ENCODE measurements around the gene GNG13. TPM values are rescaled to one million over a fixed set of nuclear protein-coding genes. Genes with fewer than 3 reads are reported as not detected.
"Not testable (repeated sequence)": the region's sequence is repeated elsewhere in the genome, so short reads cannot be mapped to it uniquely, and the experiment has no call there.

GNG13 gene
- total and polyA plus RNA-seq, 2 experiments from 2014 or later: not detected

GRCh38 chr16:754656-755055 is 45.9 kb downstream of the GNG13 start:
- H3K9me2 ChIP-seq (ENCODE audit: insufficient read depth): no peaks in the 10 kb centered on the region
- H3K9ac ChIP-seq: no peak overlapping the region
- in situ Hi-C loops (cut with MboI): no loop called here
- H3K79me2 ChIP-seq (ENCODE audit: insufficient read depth): no peaks in the 10 kb centered on the region
- H3K27ac ChIP-seq: no peak overlapping the region
- no peak overlapping the region for H3K4me2 ChIP-seq (ENCODE audit: unreplicated experiment)
- no peak for DNase-seq
- WGBS, 2 experiments (ENCODE audit: low coverage in 1 of 2, low lambda C conversion rate in 2 of 2, missing lambda C conversion rate in 2 of 2): 62 to 68% methylated on average over 11 of the region's 11 CpGs
- H4K20me1 ChIP-seq (ENCODE audit: insufficient read depth): no peaks in the 10 kb centered on the region
- no peaks in the 10 kb centered on the region for H3K9me3 ChIP-seq (ENCODE audit: low read depth)
- H3K4me1 ChIP-seq (ENCODE audit: insufficient read depth): peaks cover 2% of the 10 kb centered on the region; the same call in 1 of the 2 replicates
- H2AFZ ChIP-seq: no peak overlapping the region
- H3K36me3 ChIP-seq (ENCODE audit: low read depth): no peaks in the 10 kb centered on the region
- TF ChIP-seq EZH2 (IDR thresholded peaks at IDR 0.05; ENCODE audit: insufficient read depth, poor library complexity, severe bottlenecking): no peak
- TF ChIP-seq EZH2phosphoT487 (IDR thresholded peaks at IDR 0.05; ENCODE audit: insufficient read depth, low read depth): no peak
- H3K4me3 ChIP-seq: no peak overlapping the region
- H3K27me3 ChIP-seq (replicated peaks; ENCODE audit: insufficient read depth): peaks cover 5% of the 10 kb centered on the region; the same call in 1 of the 2 replicates
- H3F3A ChIP-seq (ENCODE audit: insufficient read depth): peaks cover 3% of the 10 kb centered on the region

GRCh38 chr16:754121-754607 is 46.4 kb downstream of the GNG13 start:
- H3K9me3 ChIP-seq (ENCODE audit: low read depth); in situ Hi-C loops (cut with MboI); H4K20me1 ChIP-seq (ENCODE audit: insufficient read depth); DNase-seq; H3K27me3 ChIP-seq (replicated peaks; ENCODE audit: insufficient read depth); H3K4me2 ChIP-seq (ENCODE audit: unreplicated experiment); H3K79me2 ChIP-seq (ENCODE audit: insufficient read depth); H2AFZ ChIP-seq; H3K4me3 ChIP-seq; H3K27ac ChIP-seq; H3K36me3 ChIP-seq (ENCODE audit: low read depth); H3K9ac ChIP-seq; H3K9me2 ChIP-seq (ENCODE audit: insufficient read depth); H3K4me1 ChIP-seq (ENCODE audit: insufficient read depth); H3F3A ChIP-seq (ENCODE audit: insufficient read depth): not testable (repeated sequence)
- 79 to 82% methylated on average over 10 to 11 of the region's 11 CpGs for WGBS, 2 experiments (ENCODE audit: low coverage in 1 of 2, low lambda C conversion rate in 2 of 2, missing lambda C conversion rate in 2 of 2)

- H3K9me3 ChIP-seq (ENCODE audit: low read depth): no peaks in the 10 kb centered on the region
- no peak overlapping the region for H2AFZ ChIP-seq
- DNase-seq: no peak
- 32 to 37% methylated on average over 8 to 10 of the region's 10 CpGs for WGBS, 2 experiments (ENCODE audit: low coverage in 1 of 2, low lambda C conversion rate in 2 of 2, missing lambda C conversion rate in 2 of 2)
- no peaks in the 10 kb centered on the region for H3K9me2 ChIP-seq (ENCODE audit: insufficient read depth)
- TF ChIP-seq EZH2 (IDR thresholded peaks at IDR 0.05; ENCODE audit: insufficient read depth, poor library complexity, severe bottlenecking) (no peak), EZH2phosphoT487 (IDR thresholded peaks at IDR 0.05; ENCODE audit: insufficient read depth, low read depth) (no peak)
- H3K27ac ChIP-seq: no peak overlapping the region
- no peak overlapping the region for H3K9ac ChIP-seq
- no peak overlapping the region for H3K4me3 ChIP-seq
- H3K79me2 ChIP-seq (ENCODE audit: insufficient read depth): no peaks in the 10 kb centered on the region
- H4K20me1 ChIP-seq (ENCODE audit: insufficient read depth): no peaks in the 10 kb centered on the region
- no peak overlapping the region for H3K4me2 ChIP-seq (ENCODE audit: unreplicated experiment)
- peaks cover 11% of the 10 kb centered on the region for H3K4me1 ChIP-seq (ENCODE audit: insufficient read depth)
- H3K27me3 ChIP-seq (replicated peaks; ENCODE audit: insufficient read depth): peaks cover 5% of the 10 kb centered on the region; the same call in 1 of the 2 replicates
- peaks cover 8% of the 10 kb centered on the region for H3F3A ChIP-seq (ENCODE audit: insufficient read depth)
- in situ Hi-C loops (cut with MboI): no loop called here
- no peaks in the 10 kb centered on the region for H3K36me3 ChIP-seq (ENCODE audit: low read depth)
These were observed 48.6 kb downstream of the GNG13 start for GRCh38 chr16:752007-752312.

DNA sequence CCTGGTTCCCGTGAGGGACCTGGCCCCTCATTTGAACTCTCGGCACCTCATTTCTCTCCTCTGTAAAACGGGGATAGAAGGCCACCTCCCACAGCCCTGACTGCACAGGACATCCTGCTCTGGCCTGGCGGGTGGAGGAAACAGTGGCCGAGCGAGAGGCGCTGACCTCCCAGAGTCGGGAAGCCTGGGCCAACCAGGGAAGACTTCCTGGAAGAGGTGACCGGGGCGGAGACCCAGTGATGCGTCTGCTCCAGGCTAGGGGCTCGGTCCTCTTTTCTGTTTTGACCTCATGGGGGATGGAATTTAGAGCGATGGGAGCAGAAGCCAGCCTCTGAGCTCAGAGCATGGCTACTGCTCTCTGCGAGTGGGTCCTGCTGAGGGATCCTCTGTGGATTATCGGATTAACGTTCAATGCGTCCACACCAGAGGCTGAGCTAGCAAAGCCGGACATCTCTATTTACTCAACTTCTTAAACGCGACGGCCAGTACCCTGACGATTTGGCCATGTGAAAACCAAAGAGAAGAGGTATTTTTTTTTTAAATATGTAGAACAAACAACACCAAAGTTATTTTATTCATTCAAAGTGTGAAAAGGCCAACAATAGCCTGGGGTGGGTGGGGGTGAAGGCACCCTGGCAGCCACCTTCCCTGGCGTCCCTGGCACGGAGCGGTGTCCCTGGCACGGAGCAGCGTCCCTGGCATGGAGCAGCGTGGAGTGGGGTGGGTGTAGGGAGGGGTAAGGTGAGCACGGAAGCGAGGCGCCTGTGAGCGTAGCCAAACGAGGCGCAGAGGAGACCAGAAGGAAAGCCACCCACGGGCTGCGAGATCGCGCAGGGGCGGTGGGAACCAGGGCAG is 49.2 kb downstream of the GNG13 start:
- in situ Hi-C loops (cut with MboI): no loop called here
- Histone ChIP-seq H3F3A (ENCODE audit: insufficient read depth) (peaks cover 8% of the 10 kb centered on the region), H3K9me3 (ENCODE audit: low read depth) (no peaks in the 10 kb centered on the region), H3K9me2 (ENCODE audit: insufficient read depth) (no peaks in the 10 kb centered on the region), H4K20me1 (ENCODE audit: insufficient read depth) (no peaks in the 10 kb centered on the region), H3K4me2 (ENCODE audit: unreplicated experiment) (no peak overlapping the region), H3K9ac (no peak overlapping the region), H3K79me2 (ENCODE audit: insufficient read depth) (no peaks in the 10 kb centered on the region), H3K36me3 (ENCODE audit: low read depth) (no peaks in the 10 kb centered on the region), H3K4me1 (ENCODE audit: insufficient read depth) (peaks cover 11% of the 10 kb centered on the region), H3K27me3 (replicated peaks; ENCODE audit: insufficient read depth) (peaks cover 5% of the 10 kb centered on the region; the same call in 1 of the 2 replicates), H2AFZ (no peak overlapping the region), H3K4me3 (no peak overlapping the region), H3K27ac (no peak overlapping the region)
- DNase-seq: no peak
- no peak for TF ChIP-seq EZH2 (IDR thresholded peaks at IDR 0.05; ENCODE audit: insufficient read depth, poor library complexity, severe bottlenecking)
- TF ChIP-seq EZH2phosphoT487 (IDR thresholded peaks at IDR 0.05; ENCODE audit: insufficient read depth, low read depth): no peak
- WGBS, 2 experiments (ENCODE audit: low coverage in 1 of 2, low lambda C conversion rate in 2 of 2, missing lambda C conversion rate in 2 of 2): 62 to 68% methylated on average over 33 to 39 of the region's 39 CpGs
